ENCODE measurements around the gene SETMAR.

Gene SETMAR

DNA sequence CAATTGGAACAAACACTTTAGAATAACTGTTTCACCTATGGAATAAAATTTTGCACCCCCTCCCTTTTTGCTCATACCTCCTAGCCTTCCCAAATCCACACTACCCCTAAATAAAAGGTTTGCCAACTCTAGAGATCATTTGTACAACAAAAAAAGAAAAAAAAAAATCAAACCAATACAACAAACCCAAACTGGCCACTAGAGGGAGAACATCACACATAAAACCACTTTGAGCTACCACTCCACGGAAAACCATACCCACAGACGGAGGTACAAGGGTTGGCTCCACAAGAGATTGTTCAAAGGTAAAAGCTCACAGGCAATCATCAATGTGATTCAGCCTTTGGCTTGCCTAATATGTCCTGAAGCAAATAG lies 47.6 kb downstream of the SETMAR start:
- Histone ChIP-seq H3K9me3 (ENCODE audit: severe bottlenecking) (no peaks in the 10 kb centered on the region), H3K4me3 (ENCODE audit: severe bottlenecking) (no peak overlapping the region), H3K27ac (ENCODE audit: poor library complexity, severe bottlenecking) (no peak overlapping the region), H3K27me3 (ENCODE audit: insufficient read depth, poor library complexity, severe bottlenecking) (no peaks in the 10 kb centered on the region), H3K36me3 (ENCODE audit: low read depth) (no peaks in the 10 kb centered on the region), H3K4me1 (ENCODE audit: insufficient read depth, poor library complexity, severe bottlenecking) (no peaks in the 10 kb centered on the region)
- TF ChIP-seq, protein P1, sequence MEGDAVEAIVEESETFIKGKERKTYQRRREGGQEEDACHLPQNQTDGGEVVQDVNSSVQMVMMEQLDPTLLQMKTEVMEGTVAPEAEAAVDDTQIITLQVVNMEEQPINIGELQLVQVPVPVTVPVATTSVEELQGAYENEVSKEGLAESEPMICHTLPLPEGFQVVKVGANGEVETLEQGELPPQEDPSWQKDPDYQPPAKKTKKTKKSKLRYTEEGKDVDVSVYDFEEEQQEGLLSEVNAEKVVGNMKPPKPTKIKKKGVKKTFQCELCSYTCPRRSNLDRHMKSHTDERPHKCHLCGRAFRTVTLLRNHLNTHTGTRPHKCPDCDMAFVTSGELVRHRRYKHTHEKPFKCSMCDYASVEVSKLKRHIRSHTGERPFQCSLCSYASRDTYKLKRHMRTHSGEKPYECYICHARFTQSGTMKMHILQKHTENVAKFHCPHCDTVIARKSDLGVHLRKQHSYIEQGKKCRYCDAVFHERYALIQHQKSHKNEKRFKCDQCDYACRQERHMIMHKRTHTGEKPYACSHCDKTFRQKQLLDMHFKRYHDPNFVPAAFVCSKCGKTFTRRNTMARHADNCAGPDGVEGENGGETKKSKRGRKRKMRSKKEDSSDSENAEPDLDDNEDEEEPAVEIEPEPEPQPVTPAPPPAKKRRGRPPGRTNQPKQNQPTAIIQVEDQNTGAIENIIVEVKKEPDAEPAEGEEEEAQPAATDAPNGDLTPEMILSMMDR (IDR thresholded peaks at IDR 0.05; ENCODE audit: poor library complexity, severe bottlenecking) = peak; percentile 83
- peak; percentile 61; the same call in 2 of the 3 replicates for ATAC-seq (ENCODE audit: low read depth)
- no peak for DNase-seq (ENCODE audit: low spot score)

- no peaks in the 10 kb centered on the region for H3K4me1 ChIP-seq (ENCODE audit: insufficient read depth, poor library complexity, severe bottlenecking)
- TF ChIP-seq, protein P1 (IDR thresholded peaks at IDR 0.05; ENCODE audit: poor library complexity, severe bottlenecking) = peak; percentile 55
- H3K4me3 ChIP-seq (ENCODE audit: severe bottlenecking) = no peak overlapping the region
Measured at GRCh38 chr3:4351164-4351855, 48.1 kb downstream of the SETMAR start.

GRCh38 chr3:4351872-4352271 lies 48.7 kb downstream of the SETMAR start:
- H3K4me1 ChIP-seq (ENCODE audit: insufficient read depth, poor library complexity, severe bottlenecking) = no peaks in the 10 kb centered on the region
- ATAC-seq (ENCODE audit: low read depth) (no peak), DNase-seq (ENCODE audit: low spot score) (no peak)
- TF ChIP-seq, protein P1 (IDR thresholded peaks at IDR 0.05; ENCODE audit: poor library complexity, severe bottlenecking) = no peak
- no peaks in the 10 kb centered on the region for H3K9me3 ChIP-seq (ENCODE audit: severe bottlenecking)
- H3K27ac ChIP-seq (ENCODE audit: poor library complexity, severe bottlenecking) = no peak overlapping the region
- no peak overlapping the region for H3K4me3 ChIP-seq (ENCODE audit: severe bottlenecking)
- H3K36me3 ChIP-seq (ENCODE audit: low read depth) = no peaks in the 10 kb centered on the region
- no peaks in the 10 kb centered on the region for H3K27me3 ChIP-seq (ENCODE audit: insufficient read depth, poor library complexity, severe bottlenecking)

More at GRCh38 chr3:4351164-4351855, 48.1 kb downstream of the SETMAR start:
- no peaks in the 10 kb centered on the region for H3K27me3 ChIP-seq (ENCODE audit: insufficient read depth, poor library complexity, severe bottlenecking)
- DNase-seq (ENCODE audit: low spot score) = no peak
- H3K9me3 ChIP-seq (ENCODE audit: severe bottlenecking) = no peaks in the 10 kb centered on the region
- no peaks in the 10 kb centered on the region for H3K36me3 ChIP-seq (ENCODE audit: low read depth)
- H3K27ac ChIP-seq (ENCODE audit: poor library complexity, severe bottlenecking) = no peak overlapping the region
- no peak; the same call in 2 of the 3 replicates for ATAC-seq (ENCODE audit: low read depth)

- Histone ChIP-seq H3K4me3 (ENCODE audit: severe bottlenecking) (no peak overlapping the region), H3K36me3 (ENCODE audit: low read depth) (no peaks in the 10 kb centered on the region), H3K27me3 (ENCODE audit: insufficient read depth, poor library complexity, severe bottlenecking) (no peaks in the 10 kb centered on the region), H3K4me1 (ENCODE audit: insufficient read depth, poor library complexity, severe bottlenecking) (no peaks in the 10 kb centered on the region), H3K9me3 (ENCODE audit: severe bottlenecking) (no peaks in the 10 kb centered on the region), H3K27ac (ENCODE audit: poor library complexity, severe bottlenecking) (no peak overlapping the region)
- ATAC-seq (ENCODE audit: low read depth) (no peak), DNase-seq (ENCODE audit: low spot score) (no peak)
- TF ChIP-seq, protein P1 (IDR thresholded peaks at IDR 0.05; ENCODE audit: poor library complexity, severe bottlenecking) = no peak
Measured at GRCh38 chr3:4355401-4356219, 52.4 kb downstream of the SETMAR start.

DNA sequence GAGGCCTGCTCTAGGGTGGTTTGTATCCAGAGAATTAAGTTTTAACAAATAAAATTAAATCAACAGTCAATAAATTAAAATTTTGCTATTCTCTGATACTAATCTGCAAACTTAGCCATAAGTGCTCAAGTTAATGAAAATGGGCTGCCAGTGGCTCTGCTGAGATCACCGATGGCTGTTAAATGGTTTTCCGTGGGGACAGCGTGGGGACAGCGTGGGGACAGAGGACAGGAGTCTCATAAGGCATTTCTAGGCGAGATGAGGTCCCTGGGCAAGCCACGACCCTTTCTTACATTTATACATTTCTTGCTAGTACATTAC lies 53.0 kb downstream of the SETMAR start:
- DNase-seq (ENCODE audit: low spot score) (no peak), ATAC-seq (ENCODE audit: low read depth) (no peak)
- Histone ChIP-seq H3K36me3 (ENCODE audit: low read depth) (no peaks in the 10 kb centered on the region), H3K27ac (ENCODE audit: poor library complexity, severe bottlenecking) (no peak overlapping the region), H3K9me3 (ENCODE audit: severe bottlenecking) (no peaks in the 10 kb centered on the region), H3K4me3 (ENCODE audit: severe bottlenecking) (no peak overlapping the region), H3K4me1 (ENCODE audit: insufficient read depth, poor library complexity, severe bottlenecking) (no peaks in the 10 kb centered on the region), H3K27me3 (ENCODE audit: insufficient read depth, poor library complexity, severe bottlenecking) (no peaks in the 10 kb centered on the region)
- TF ChIP-seq, protein P1 (IDR thresholded peaks at IDR 0.05; ENCODE audit: poor library complexity, severe bottlenecking) = no peak
